ENCODE measurements around the gene MMP14. TPM values are rescaled to one million over a fixed set of nuclear protein-coding genes. Genes with fewer than 3 reads are reported as not detected.

The MMP14 gene
- total RNA-seq, 2 donors from 2014 or later: 51.2 to 52.2 TPM

GRCh38 chr14:22837750-22838538, 1.6 kb downstream of the MMP14 start:
- intact Hi-C loops (cut with DNase I): no loop called here
- ATAC-seq: peak; percentile 46 to 51
- DNase-seq: peak; percentile 66

DNA sequence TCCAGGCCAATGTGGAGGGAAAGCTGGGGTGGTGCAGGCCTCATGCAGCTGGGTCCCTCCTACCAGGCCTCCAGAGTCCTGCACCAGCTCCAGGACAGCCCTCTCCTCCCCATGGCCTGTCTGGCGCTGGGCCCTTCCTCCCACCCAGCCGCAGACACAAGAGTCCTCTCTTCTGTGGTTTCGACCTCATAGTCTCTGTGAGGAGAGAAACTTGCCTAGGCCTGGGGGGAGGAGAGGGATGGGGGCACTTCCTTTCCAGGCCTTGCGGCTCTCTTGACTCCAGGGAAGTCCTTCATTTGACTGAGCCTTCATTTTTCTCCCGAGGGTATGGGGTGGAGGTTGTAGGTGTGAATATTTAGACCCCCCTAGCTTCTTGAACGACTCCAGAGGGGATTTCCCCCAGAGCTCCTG, 2.3 kb downstream of the MMP14 start:
- peak; percentile 10 to 30 for ATAC-seq
- intact Hi-C loops (cut with DNase I): no loop called here
- DNase-seq: no peak

- intact Hi-C loops (cut with DNase I): no loop called here
- DNase-seq (no peak), ATAC-seq (no peak)
Measured at GRCh38 chr14:22839159-22839779, 2.9 kb downstream of the MMP14 start.

- DNase-seq: no peak
- no peak for ATAC-seq
- intact Hi-C loops (cut with DNase I): no loop called here
Measured at GRCh38 chr14:22841311-22841710, 4.9 kb downstream of the MMP14 start.

DNA sequence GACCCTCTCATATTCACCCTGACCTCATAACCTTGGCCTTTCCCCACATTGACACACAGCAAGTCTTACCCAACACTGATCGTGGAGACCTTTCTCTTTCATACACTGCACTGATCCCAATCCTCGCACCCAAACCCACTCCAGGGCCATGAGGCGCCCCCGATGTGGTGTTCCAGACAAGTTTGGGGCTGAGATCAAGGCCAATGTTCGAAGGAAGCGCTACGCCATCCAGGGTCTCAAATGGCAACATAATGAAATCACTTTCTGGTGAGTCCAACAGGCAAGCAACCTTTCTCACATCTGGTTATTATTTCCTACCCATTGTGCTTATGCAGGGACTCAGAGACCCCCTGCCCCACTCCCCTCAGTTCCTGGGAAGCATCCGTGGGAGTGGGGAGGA, 5.4 kb downstream of the MMP14 start:
- ATAC-seq (no peak), DNase-seq (no peak)
- intact Hi-C loops (cut with DNase I): no loop called here

DNA sequence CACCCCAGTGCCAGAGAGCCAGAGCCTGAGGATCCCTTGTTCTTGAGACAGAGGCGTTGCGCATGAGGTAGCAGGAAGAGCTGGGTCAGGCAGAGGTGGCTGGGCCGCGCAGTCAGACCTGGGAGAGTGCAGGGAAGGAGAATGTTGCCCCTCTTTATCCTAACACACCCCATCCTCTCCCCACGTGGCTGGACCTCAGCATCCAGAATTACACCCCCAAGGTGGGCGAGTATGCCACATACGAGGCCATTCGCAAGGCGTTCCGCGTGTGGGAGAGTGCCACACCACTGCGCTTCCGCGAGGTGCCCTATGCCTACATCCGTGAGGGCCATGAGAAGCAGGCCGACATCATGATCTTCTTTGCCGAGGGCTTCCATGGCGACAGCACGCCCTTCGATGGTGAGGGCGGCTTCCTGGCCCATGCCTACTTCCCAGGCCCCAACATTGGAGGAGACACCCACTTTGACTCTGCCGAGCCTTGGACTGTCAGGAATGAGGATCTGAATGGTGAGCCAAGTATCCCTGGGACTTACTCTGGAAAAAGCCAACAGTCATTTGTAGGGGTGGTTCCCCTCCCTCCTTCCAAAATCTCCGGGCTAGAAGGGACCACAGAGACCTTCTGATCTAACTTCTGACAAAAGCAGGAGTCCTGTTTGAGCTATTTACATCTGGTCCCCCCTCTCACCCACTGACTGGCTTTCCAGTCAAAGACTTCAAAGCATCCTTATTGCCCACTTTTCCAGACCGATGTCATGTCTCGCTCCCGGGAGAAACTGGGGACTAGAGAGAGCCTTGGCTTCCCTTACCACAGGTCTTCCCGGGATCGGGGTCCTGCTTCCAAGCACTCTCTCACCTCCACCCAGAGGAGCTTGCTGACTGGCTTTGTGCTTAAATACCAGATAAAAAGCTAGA, 6.1 kb downstream of the MMP14 start:
- no peak for ATAC-seq
- intact Hi-C loops (cut with DNase I): no loop called here
- DNase-seq: no peak

DNA sequence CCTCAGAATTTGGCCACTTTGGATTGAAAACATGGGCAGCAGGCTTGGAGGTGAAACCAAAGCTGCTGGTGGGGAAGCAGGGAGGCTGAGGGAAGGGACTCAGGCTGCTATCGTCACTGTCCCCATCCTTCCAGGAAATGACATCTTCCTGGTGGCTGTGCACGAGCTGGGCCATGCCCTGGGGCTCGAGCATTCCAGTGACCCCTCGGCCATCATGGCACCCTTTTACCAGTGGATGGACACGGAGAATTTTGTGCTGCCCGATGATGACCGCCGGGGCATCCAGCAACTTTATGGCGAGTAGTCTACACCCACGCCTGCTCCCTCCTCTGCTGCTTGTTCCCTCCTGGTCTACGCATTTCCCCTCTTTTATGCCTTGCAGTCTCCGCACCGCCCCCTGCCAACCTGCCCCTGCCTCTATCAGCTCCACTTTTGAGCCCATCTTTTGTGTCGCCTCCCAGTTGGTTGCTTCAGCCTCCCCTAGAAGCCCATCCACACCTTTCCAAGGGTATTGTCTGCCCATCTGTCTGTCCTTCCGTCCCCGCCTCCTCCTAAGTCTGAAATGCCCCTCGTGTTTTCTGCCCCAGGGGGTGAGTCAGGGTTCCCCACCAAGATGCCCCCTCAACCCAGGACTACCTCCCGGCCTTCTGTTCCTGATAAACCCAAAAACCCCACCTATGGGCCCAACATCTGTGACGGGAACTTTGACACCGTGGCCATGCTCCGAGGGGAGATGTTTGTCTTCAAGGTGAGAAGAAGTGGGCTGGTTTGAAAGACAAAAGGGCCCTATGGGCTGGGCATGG, 6.9 kb downstream of the MMP14 start:
- DNase-seq (no peak), ATAC-seq (no peak)
- intact Hi-C loops (cut with DNase I): no loop called here

DNA sequence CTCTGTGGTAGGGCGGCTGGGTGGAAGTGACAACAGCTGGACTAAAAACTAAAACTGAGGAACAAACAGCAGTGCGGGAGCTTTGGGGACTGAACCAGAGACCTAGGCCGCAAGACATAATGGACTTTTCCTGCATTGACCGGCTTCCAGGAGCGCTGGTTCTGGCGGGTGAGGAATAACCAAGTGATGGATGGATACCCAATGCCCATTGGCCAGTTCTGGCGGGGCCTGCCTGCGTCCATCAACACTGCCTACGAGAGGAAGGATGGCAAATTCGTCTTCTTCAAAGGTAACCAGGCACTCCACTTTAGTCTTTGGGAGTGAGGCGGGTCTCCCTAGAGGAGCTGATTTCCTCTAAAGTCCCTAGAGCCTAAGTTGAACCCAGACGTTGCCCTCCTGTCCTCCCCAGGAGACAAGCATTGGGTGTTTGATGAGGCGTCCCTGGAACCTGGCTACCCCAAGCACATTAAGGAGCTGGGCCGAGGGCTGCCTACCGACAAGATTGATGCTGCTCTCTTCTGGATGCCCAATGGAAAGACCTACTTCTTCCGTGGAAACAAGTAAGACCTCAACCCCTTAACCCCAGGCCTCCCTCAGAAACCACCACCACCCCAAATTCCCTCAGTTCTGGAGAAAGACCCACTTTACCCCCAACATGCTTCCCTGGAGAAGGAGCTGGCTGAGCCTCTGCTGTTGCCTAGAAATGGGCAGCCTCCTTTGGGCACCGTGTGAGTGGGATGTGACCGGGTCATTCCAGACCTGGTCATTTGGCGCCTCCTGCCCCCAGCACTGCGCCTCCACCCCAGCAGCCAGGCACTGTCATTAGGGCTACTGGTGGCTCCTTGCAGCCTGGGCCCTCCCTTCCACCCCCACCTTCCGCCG, 8.1 kb downstream of the MMP14 start:
- intact Hi-C loops (cut with DNase I): no loop called here
- ATAC-seq (no peak), DNase-seq (no peak)

DNA sequence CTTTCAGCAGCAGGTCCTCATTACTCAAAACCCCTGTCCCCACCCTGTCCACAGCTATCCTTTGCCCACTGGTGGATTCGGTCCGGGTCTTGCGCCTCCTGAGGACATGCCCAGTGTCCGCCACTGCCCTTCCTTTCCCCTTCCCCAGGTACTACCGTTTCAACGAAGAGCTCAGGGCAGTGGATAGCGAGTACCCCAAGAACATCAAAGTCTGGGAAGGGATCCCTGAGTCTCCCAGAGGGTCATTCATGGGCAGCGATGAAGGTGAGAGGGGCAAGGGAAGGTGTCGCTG, 8.7 kb downstream of the MMP14 start:
- intact Hi-C loops (cut with DNase I): no loop called here
- DNase-seq (no peak), ATAC-seq (no peak)

DNA sequence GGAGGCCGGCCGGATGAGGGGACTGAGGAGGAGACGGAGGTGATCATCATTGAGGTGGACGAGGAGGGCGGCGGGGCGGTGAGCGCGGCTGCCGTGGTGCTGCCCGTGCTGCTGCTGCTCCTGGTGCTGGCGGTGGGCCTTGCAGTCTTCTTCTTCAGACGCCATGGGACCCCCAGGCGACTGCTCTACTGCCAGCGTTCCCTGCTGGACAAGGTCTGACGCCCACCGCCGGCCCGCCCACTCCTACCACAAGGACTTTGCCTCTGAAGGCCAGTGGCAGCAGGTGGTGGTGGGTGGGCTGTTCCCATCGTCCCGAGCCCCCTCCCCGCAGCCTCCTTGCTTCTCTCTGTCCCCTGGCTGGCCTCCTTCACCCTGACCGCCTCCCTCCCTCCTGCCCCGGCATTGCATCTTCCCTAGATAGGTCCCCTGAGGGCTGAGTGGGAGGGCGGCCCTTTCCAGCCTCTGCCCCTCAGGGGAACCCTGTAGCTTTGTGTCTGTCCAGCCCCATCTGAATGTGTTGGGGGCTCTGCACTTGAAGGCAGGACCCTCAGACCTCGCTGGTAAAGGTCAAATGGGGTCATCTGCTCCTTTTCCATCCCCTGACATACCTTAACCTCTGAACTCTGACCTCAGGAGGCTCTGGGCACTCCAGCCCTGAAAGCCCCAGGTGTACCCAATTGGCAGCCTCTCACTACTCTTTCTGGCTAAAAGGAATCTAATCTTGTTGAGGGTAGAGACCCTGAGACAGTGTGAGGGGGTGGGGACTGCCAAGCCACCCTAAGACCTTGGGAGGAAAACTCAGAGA, 9.6 kb downstream of the MMP14 start:
- DNase-seq (no peak), ATAC-seq (no peak)
- intact Hi-C loops (cut with DNase I): no loop called here

DNA sequence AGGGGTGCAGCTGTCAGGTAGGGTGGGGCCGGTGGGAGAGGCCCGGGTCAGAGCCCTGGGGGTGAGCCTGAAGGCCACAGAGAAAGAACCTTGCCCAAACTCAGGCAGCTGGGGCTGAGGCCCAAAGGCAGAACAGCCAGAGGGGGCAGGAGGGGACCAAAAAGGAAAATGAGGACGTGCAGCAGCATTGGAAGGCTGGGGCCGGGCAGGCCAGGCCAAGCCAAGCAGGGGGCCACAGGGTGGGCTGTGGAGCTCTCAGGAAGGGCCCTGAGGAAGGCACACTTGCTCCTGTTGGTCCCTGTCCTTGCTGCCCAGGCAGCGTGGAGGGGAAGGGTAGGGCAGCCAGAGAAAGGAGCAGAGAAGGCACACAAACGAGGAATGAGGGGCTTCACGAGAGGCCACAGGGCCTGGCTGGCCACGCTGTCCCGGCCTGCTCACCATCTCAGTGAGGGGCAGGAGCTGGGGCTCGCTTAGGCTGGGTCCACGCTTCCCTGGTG, 10.5 kb downstream of the MMP14 start:
- DNase-seq (no peak), ATAC-seq (no peak)
- intact Hi-C loops (cut with DNase I): no loop called here

- ATAC-seq: no peak
- DNase-seq: no peak
- intact Hi-C loops (cut with DNase I): no loop called here
Measured at GRCh38 chr14:22847661-22848341, 11.4 kb downstream of the MMP14 start.

DNA sequence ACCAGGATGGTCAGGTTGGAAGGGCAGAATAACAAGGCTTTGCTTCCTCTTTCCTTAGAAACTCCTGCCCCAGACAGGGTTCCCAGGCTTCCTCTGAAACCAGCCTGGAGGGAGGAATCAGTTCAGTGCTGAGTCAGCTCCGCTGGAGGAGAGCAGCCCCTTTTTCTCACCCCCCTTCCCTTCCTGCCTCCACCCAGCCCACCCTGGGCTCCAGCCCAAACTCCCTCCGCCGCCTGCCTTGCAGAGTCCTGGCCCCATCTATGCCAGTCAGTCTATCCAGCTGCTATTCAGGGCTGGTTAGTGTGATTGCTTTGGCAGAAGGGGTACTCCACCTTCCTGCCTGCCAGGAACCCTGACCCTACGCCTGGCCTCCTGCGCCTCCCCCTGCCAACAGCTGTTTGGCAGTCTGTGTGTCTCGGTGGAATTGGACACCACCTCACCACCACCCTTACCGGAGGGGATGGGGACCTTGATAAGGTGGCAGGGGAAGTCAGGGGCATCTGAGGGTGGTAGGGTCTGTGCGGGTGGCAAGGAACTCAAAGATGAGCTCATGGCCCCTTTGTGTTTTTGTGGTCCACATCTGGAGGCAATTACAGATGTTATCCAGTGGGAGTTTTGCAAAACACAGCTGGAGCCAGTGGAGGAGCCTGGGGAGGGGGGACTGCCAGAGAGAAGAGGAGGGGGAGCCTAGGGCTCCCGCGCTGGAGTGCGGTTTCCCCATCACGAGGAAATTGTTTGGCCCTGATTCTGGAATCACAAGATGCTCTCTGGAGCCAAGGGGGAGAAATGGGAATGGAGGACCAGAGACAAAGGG, 12.2 kb downstream of the MMP14 start:
- ATAC-seq (peak; percentile 48 to 73), DNase-seq (peak; percentile 82)
- intact Hi-C loops (cut with DNase I): no loop called here

GRCh38 chr14:22849212-22849819, 12.9 kb downstream of the MMP14 start:
- ATAC-seq (peak; percentile 13 to 44), DNase-seq (peak; percentile 71)
- intact Hi-C loops (cut with DNase I): no loop called here

GRCh38 chr14:22850944-22851764, 14.8 kb downstream of the MMP14 start:
- peak; percentile 71 to 80 for ATAC-seq
- DNase-seq: peak; percentile 95
- intact Hi-C loops (cut with DNase I): loop anchor here (5.0 to 10.0 kb wide), 4 partner anchors 196 to 464 kb away; no protein-coding TSS in a partner anchor

Measured in left cardiac atrium (tissue), 4 donors.